SK-N-SH (cell line): ENCODE results near the gene CRCP.

Experiments used
- POLR2AphosphoS5 ChIP-seq: IDR thresholded peaks from 2 replicates; pipeline ENCODE4 v1.6.1; 2012; ENCODE audit warnings: low read depth, low read length
- RAD21 ChIP-seq: IDR thresholded peaks from 2 replicates; pipeline ENCODE4 v1.6.1; 2012; ENCODE audit warnings: mild to moderate bottlenecking, low read length
- RCOR1 ChIP-seq: fragments of 150-350 bp; IDR thresholded peaks from 2 replicates; pipeline ENCODE4 v1.6.1; 2017; ENCODE audit warnings: antibody characterized with exemption, low read length
- RFX5 ChIP-seq: IDR thresholded peaks from 2 replicates; pipeline ENCODE4 v1.6.1; 2012; ENCODE audit warnings: mild to moderate bottlenecking, improper control_type of control experiment, low read length
- SIN3A ChIP-seq: IDR thresholded peaks from 2 replicates; pipeline ENCODE4 v1.6.1; 2012; ENCODE audit warnings: low read depth, mild to moderate bottlenecking, low read length, moderate library complexity, borderline replicate concordance
- SMC3 ChIP-seq: IDR thresholded peaks from 2 replicates; pipeline ENCODE4 v1.6.1; 2012; ENCODE audit warnings: low read depth, low read length, improper control_type of control experiment
- YY1 ChIP-seq: IDR thresholded peaks from 2 replicates; pipeline ENCODE4 v1.4.0; 2012; ENCODE audit warnings: low read depth, mild to moderate bottlenecking
- TF ChIP-seq, protein P1 (sequence below): fragments of 200-600 bp; sonication (generic); IDR thresholded peaks from 2 replicates; pipeline ENCODE4 v1.6.1; 2017; ENCODE audit warnings: antibody characterized with exemption, mild to moderate bottlenecking, moderate library complexity

DNA sequence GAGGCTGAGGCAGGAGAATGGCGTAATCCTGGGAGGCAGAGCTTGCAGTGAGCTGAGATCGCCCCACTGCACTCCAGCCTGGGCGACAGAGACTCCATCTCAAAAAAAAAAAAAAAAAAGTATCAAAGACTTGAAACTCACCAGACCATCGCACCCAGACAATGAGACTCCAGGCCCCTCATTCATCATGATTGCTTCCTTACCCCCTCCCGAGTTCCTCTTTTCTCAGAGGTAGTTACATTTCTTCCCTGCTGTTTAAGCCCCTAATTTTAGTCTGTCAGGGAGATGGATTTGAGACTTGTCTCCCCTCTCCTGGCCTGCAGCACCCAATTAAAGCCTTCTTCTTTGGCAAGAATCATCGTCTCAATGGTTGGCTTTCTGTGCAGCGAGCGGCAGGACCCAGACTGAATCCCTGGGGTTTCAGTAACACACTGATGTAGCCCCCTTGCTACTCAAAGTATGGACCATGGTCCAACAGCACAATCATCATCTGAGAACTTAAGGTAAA lies 71.1 kb downstream of the CRCP start:
- TF ChIP-seq SMC3 (no peak), POLR2AphosphoS5 (no peak), RCOR1 (no peak), RFX5 (no peak), YY1 (no peak), SIN3A (no peak), RAD21 (no peak)
- TF ChIP-seq, protein P1, sequence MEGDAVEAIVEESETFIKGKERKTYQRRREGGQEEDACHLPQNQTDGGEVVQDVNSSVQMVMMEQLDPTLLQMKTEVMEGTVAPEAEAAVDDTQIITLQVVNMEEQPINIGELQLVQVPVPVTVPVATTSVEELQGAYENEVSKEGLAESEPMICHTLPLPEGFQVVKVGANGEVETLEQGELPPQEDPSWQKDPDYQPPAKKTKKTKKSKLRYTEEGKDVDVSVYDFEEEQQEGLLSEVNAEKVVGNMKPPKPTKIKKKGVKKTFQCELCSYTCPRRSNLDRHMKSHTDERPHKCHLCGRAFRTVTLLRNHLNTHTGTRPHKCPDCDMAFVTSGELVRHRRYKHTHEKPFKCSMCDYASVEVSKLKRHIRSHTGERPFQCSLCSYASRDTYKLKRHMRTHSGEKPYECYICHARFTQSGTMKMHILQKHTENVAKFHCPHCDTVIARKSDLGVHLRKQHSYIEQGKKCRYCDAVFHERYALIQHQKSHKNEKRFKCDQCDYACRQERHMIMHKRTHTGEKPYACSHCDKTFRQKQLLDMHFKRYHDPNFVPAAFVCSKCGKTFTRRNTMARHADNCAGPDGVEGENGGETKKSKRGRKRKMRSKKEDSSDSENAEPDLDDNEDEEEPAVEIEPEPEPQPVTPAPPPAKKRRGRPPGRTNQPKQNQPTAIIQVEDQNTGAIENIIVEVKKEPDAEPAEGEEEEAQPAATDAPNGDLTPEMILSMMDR, result no peak
